Measurements from ENCODE around the gene TMEM170A. TPM values are rescaled to one million over a fixed set of nuclear protein-coding genes. Genes with fewer than 3 reads are reported as not detected.

TMEM170A gene
- total and polyA plus RNA-seq, 2 of the 13 experiments (the other 11 are each of a cell fraction or from before 2014, with no cell fraction given), result 35.7 to 39.7 TPM

DNA sequence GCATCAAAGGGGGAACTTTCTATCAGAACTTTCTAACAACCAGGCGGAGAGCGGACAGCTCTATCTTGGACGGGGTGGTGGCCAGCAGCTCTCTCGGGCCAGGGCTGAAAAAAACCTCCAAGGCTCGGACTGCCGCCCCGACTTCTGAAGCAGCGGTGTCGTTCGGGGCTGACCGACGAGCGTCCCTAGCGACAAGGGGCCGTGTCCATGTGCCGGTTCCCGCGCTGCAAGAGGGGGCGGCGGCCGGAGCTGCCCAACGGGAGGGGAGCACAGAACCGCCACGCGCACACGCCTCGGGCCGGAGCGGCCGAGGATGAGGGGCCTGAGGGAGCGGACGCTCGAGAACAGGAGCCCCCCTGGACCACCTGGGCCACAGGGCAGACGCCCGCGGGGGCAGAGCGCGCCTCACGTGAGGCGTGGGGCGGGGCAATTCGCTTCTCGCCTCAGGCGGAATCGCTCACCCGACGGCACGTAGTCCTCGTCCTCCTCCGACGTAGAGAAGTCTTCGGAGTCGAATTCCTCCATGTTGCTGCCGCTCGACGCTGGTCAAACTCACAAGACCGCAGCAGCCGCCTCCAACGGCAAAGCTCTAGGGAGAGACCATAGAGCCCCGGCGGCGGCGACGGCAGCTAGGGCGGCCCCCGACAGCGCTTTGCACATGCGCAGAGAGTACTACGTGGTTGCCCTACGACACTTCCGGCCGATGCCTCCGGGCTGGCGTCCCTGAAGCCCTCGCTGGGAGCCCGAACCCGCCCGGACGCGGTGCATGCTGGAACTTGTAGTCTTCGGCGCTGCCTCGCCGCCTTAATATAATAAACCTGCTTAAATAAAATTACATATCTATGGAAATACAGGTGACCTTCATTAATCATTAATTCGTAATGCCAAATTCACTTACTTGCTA is 31.4 kb downstream of the TMEM170A start, which contains the start of gene CFDP1 (continued):
- no peak for TF ChIP-seq HHEX (CRISPR knock-in tag; IDR thresholded peaks at IDR 0.05)
- TF ChIP-seq JDP2 (CRISPR knock-in tag; IDR thresholded peaks at IDR 0.05; ENCODE audit: borderline replicate concordance), result no peak
- TF ChIP-seq RFXAP (CRISPR knock-in tag; IDR thresholded peaks at IDR 0.05; ENCODE audit: borderline replicate concordance), result peak; percentile 75; the same call in 1 of the 2 replicates
- TF ChIP-seq ONECUT2 (CRISPR knock-in tag; IDR thresholded peaks at IDR 0.05), result no peak; the same call in 1 of the 2 replicates
- no peak for TF ChIP-seq EZH2 (conservative IDR thresholded peaks at IDR 0.05; ENCODE audit: low read depth, low read length)
- no peak for TF ChIP-seq SIN3B (IDR thresholded peaks at IDR 0.05; ENCODE audit: low read length)
- TF ChIP-seq PHF21A (CRISPR knock-in tag; IDR thresholded peaks at IDR 0.05), result no peak; the same call in 1 of the 2 replicates
- peak; percentile 98 for TF ChIP-seq IKZF4 (CRISPR knock-in tag; IDR thresholded peaks at IDR 0.05; ENCODE audit: borderline replicate concordance, low read depth, not compliant biosample characterization)
- peak; percentile 61 to 73 for TF ChIP-seq HMGXB4 (CRISPR knock-in tag; IDR thresholded peaks at IDR 0.05; ENCODE audit: borderline replicate concordance in 1 of 2, low read depth in 1 of 2)
- TF ChIP-seq SIN3A (IDR thresholded peaks at IDR 0.05; ENCODE audit: borderline replicate concordance, low read depth, low read length), result peak; percentile 97
- TF ChIP-seq ZNF773 (CRISPR knock-in tag; IDR thresholded peaks at IDR 0.05; ENCODE audit: borderline replicate concordance), result peak; percentile 98
- TF ChIP-seq SP2 (CRISPR knock-in tag; IDR thresholded peaks at IDR 0.05), result peak; percentile 65
- TF ChIP-seq GFI1 (CRISPR knock-in tag; IDR thresholded peaks at IDR 0.05; ENCODE audit: borderline replicate concordance), result peak; percentile 79; the same call in 1 of the 2 replicates
- TF ChIP-seq, protein P1, sequence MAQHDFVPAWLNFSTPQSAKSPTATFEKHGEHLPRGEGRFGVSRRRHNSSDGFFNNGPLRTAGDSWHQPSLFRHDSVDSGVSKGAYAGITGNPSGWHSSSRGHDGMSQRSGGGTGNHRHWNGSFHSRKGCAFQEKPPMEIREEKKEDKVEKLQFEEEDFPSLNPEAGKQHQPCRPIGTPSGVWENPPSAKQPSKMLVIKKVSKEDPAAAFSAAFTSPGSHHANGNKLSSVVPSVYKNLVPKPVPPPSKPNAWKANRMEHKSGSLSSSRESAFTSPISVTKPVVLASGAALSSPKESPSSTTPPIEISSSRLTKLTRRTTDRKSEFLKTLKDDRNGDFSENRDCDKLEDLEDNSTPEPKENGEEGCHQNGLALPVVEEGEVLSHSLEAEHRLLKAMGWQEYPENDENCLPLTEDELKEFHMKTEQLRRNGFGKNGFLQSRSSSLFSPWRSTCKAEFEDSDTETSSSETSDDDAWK (CRISPR knock-in tag; IDR thresholded peaks at IDR 0.05), result no peak
- TF ChIP-seq CHD2 (IDR thresholded peaks at IDR 0.05; ENCODE audit: low read depth, low read length), result no peak; the same call in 1 of the 2 replicates
- no peak for TF ChIP-seq SKI (IDR thresholded peaks at IDR 0.05; ENCODE audit: partially characterized antibody)
- TF ChIP-seq TFE3 (CRISPR knock-in tag; IDR thresholded peaks at IDR 0.05), result peak; percentile 67
- TF ChIP-seq PLSCR1 (CRISPR knock-in tag; IDR thresholded peaks at IDR 0.05; ENCODE audit: borderline replicate concordance), result peak; percentile 77; the same call in 1 of the 2 replicates
- TF ChIP-seq PLRG1 (conservative IDR thresholded peaks at IDR 0.05), result no peak
- TF ChIP-seq ZNF207 (IDR thresholded peaks at IDR 0.05; ENCODE audit: borderline replicate concordance), result no peak
- TF ChIP-seq ZBTB20 (CRISPR knock-in tag; IDR thresholded peaks at IDR 0.05; ENCODE audit: borderline replicate concordance, low read depth), result peak; percentile 79; the same call in 1 of the 2 replicates
